Measurements from ENCODE around the gene B4GALNT1. TPM values are rescaled to one million over a fixed set of nuclear protein-coding genes. Genes with fewer than 3 reads are reported as not detected.
"Not testable (repeated sequence)": the region's sequence is repeated elsewhere in the genome, so short reads cannot be mapped to it uniquely, and the experiment has no call there.

The B4GALNT1 gene
- total RNA-seq, 1 donor from 2014 or later: 21.4 TPM

DNA sequence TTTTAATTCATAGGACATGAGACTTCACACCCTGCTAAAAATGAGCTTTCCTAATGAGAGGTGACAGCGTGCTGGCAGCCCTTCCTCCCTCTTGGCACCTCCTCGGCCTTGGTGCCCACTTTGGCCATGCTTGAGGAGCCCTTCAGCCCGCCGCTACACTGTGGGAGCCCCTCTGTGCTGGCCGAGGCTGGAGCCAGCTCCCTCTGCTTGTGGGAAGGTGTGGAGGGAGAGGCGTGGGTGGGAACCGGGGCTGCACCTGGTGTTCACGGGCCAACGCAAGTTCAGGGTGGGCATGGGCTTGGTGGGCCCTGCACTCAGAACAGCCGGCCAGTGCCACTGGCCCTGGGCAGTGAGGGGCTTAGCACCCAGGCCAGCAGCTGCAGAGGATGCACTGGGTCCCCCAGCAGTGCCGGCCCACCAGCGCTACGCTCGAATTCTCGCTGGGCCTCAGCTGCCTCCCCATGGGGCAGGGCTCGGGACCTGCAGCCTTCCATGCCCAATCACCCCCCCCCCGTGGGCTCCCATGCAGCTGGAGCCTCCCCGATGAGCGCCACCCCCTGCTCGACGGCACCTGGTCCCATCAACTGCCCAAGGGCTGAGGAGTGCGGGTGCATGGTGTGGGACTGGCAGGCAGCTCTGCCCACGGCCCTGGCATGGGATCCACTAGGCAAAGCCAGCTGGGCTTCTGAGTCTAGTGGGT is 22.7 kb upstream of the B4GALNT1 start:
- H3K4me3 Mint-ChIP-seq (ENCODE audit: unreplicated experiment): no peak overlapping the region
- no peak overlapping the region for H3K27ac Mint-ChIP-seq (ENCODE audit: unreplicated experiment)
- no peaks in the 10 kb centered on the region for H3K36me3 Mint-ChIP-seq (ENCODE audit: low read depth)
- no peak for DNase-seq (ENCODE audit: low spot score)
- TF ChIP-seq, protein P1, sequence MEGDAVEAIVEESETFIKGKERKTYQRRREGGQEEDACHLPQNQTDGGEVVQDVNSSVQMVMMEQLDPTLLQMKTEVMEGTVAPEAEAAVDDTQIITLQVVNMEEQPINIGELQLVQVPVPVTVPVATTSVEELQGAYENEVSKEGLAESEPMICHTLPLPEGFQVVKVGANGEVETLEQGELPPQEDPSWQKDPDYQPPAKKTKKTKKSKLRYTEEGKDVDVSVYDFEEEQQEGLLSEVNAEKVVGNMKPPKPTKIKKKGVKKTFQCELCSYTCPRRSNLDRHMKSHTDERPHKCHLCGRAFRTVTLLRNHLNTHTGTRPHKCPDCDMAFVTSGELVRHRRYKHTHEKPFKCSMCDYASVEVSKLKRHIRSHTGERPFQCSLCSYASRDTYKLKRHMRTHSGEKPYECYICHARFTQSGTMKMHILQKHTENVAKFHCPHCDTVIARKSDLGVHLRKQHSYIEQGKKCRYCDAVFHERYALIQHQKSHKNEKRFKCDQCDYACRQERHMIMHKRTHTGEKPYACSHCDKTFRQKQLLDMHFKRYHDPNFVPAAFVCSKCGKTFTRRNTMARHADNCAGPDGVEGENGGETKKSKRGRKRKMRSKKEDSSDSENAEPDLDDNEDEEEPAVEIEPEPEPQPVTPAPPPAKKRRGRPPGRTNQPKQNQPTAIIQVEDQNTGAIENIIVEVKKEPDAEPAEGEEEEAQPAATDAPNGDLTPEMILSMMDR (IDR thresholded peaks at IDR 0.05): no peak
- peaks cover 24% of the 10 kb centered on the region for H3K27me3 Mint-ChIP-seq (ENCODE audit: low read depth)
- peaks cover 6% of the 10 kb centered on the region for H3K9me3 Mint-ChIP-seq (ENCODE audit: low read depth)
- H3K4me1 Mint-ChIP-seq (ENCODE audit: low read depth): no peaks in the 10 kb centered on the region

DNA sequence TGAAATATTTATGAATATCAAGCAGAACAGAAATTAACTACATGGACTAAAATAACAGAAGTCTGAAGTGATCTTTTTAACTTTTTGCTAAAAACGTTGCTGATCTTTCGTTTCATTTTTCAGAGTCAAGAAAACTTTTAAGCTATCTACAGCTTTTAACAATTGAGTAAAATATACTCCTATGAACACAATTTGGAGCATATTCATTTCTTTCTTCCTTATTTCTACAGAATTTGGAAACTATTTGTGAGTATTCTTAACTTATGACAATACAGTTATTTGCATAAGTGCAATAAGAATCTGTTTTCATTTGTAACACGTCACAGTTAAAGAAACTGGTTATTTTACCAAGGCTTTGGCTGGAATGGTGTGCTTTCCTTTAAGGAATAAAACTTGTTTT is 21.0 kb upstream of the B4GALNT1 start:
- Mint-ChIP-seq H3K4me1 (ENCODE audit: low read depth) (no peaks in the 10 kb centered on the region), H3K4me3 (ENCODE audit: unreplicated experiment) (no peak overlapping the region)

DNA sequence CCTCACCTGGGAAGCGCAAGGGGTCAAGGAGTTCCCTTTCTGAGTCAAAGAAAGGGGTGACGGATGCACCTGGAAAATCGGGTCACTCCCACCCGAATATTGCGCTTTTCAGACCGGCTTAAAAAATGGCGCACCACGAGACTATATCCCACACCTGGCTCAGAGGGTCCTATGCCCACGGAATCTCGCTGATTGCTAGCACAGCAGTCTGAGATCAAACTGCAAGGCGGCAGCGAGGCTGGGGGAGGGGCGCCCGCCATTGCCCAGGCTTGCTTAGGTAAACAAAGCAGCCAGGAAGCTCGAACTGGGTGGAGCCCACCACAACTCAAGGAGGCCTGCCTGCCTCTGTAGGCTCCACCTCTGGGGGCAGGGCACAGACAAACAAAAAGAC is 13.7 kb upstream of the B4GALNT1 start:
- DNase-seq (ENCODE audit: low spot score): not testable (repeated sequence)

More for the DNA sequence above, 21.0 kb upstream of the B4GALNT1 start:
- TF ChIP-seq, protein P1 (IDR thresholded peaks at IDR 0.05): no peak
- DNase-seq (ENCODE audit: low spot score): no peak
- H3K27me3 Mint-ChIP-seq (ENCODE audit: low read depth): peaks cover 23% of the 10 kb centered on the region
- H3K9me3 Mint-ChIP-seq (ENCODE audit: low read depth): peaks cover 6% of the 10 kb centered on the region
- H3K36me3 Mint-ChIP-seq (ENCODE audit: low read depth): no peaks in the 10 kb centered on the region
- no peak overlapping the region for H3K27ac Mint-ChIP-seq (ENCODE audit: unreplicated experiment)

DNA sequence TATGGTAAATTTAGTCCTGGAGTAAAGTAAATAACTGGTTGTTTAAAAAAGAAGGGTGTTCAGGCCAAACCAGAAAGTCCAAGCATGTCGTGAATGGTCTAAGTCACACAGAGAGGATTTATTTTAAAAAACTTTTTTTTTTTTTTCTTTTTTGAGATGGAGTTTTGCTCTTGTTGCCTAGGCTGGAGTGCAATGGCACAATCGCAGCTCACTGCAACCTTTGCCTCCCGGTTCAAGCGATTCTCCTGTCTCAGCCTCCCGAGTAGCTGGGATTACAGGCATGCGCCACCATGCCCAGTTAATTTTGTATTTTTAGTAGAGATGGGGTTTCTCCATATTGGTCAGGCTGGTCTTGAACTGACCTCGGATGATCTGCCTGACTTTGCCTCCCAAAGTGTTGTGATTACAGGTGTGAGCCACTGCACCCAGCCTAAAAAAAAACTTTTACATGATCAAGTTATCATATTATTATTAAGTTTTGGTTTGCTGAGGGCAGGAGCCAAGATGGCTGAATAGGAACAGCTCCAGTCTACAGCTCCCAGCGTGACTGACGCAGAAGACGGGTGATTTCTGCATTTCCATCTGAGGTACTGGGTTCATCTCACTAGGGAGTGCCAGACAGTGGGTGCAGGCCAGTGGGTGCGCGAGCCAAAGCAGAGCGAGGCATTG is 13.1 kb upstream of the B4GALNT1 start:
- H3K27me3 Mint-ChIP-seq (ENCODE audit: low read depth); H3K4me1 Mint-ChIP-seq (ENCODE audit: low read depth); H3K4me3 Mint-ChIP-seq (ENCODE audit: unreplicated experiment); H3K9me3 Mint-ChIP-seq (ENCODE audit: low read depth); H3K27ac Mint-ChIP-seq (ENCODE audit: unreplicated experiment); DNase-seq (ENCODE audit: low spot score); H3K36me3 Mint-ChIP-seq (ENCODE audit: low read depth): not testable (repeated sequence)

More for the DNA sequence above, 13.7 kb upstream of the B4GALNT1 start:
- not testable (repeated sequence) for H3K27me3 Mint-ChIP-seq (ENCODE audit: low read depth); H3K4me3 Mint-ChIP-seq (ENCODE audit: unreplicated experiment); H3K27ac Mint-ChIP-seq (ENCODE audit: unreplicated experiment); H3K36me3 Mint-ChIP-seq (ENCODE audit: low read depth); H3K4me1 Mint-ChIP-seq (ENCODE audit: low read depth); H3K9me3 Mint-ChIP-seq (ENCODE audit: low read depth)

DNA sequence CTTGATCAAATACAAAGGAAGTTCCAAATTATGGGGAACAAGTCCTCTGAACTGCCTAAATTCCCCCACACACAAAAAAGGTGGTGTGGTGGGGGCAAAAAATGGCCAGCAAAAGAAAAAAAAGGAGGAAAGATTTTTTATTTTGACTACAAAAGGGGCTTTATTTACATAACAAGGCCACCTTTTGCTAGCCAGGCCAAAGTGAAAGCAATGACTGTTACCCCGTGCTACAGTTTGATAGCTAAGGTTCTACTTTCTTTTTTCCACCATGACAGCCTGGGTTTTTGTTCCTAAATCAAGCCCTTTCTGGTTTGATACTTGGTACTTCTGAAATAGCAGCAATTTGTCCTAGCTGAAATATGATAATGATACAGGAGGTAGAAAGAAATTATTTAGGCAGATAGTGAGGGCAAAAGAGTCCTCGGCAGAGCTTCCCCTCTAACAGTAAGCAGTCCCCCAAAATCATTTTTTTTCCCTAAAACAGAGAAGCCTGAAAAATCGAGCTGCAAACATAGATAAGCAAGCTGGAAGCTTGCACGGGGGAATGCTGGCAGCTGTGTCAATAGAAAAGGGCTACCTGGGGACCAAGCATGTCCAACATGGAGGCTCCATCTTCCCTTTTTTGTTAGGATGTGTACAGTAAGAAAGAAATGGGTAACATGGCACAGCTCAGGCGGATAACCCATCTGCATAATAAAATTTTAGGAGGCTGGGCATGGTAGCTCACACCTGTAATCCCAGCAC is 8.9 kb upstream of the B4GALNT1 start:
- H3K27ac Mint-ChIP-seq (ENCODE audit: unreplicated experiment): no peak overlapping the region

More for the DNA sequence above, 8.9 kb upstream of the B4GALNT1 start:
- no peak overlapping the region for H3K4me3 Mint-ChIP-seq (ENCODE audit: unreplicated experiment)
- no peaks in the 10 kb centered on the region for H3K4me1 Mint-ChIP-seq (ENCODE audit: low read depth)
- peaks cover 3% of the 10 kb centered on the region for H3K9me3 Mint-ChIP-seq (ENCODE audit: low read depth)
- DNase-seq (ENCODE audit: low spot score): no peak
- no peaks in the 10 kb centered on the region for H3K36me3 Mint-ChIP-seq (ENCODE audit: low read depth)
- peaks cover 29% of the 10 kb centered on the region for H3K27me3 Mint-ChIP-seq (ENCODE audit: low read depth)
- TF ChIP-seq, protein P1 (IDR thresholded peaks at IDR 0.05): no peak
